GM21367 (cell line): Measurements from ENCODE around the gene SBF1.
"Not testable (repeated sequence)": the region's sequence is repeated elsewhere in the genome, so short reads cannot be mapped to it uniquely, and the experiment has no call there.

Source experiments
- ATAC-seq: cut with Tn5 transposase; IDR thresholded peaks from one replicate; pipeline ENCODE4 v1.9.1; 2021; ENCODE audit not compliant: unreplicated experiment

SBF1 gene

DNA sequence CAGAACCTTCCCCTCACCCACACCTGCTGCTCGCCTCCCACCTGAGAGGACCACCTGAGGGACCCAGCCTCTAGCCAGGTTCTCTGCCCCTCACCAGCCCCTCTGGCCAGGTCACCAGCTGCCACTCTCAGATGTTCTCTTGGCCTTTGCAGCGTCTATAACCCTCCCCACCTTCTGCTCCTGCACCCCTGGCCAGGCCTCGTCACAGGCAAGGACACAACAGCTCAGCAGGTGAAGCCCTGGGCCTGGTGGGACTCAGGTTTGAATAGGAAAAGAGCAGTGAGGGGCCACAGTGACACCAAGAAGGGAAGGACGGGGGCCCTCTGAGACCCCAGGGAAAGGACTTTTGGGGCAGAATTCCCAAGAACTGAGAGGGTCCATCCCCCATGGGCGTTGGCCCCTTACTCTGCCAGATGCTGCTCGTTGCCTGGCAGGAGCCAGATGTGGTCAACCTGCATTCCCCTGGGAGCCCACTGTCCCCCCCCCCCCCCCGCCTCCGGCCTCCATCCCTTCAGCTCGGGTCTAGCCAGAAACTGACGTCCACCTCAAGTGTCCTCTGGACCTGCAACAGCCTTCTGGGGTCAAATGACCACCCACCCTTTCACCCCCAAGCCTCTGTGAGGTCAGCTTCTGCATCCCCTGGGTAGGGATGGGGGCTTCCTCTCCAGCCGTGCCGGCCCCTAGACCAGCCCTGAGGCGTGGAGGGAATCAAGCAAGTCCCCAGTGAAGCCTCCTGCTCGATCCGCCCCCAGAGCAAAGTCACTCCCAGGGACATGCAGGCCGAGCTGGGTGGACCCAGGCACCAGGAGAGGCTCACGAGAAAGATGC lies 28.7 kb downstream of the SBF1 start:
- no peak for ATAC-seq

DNA sequence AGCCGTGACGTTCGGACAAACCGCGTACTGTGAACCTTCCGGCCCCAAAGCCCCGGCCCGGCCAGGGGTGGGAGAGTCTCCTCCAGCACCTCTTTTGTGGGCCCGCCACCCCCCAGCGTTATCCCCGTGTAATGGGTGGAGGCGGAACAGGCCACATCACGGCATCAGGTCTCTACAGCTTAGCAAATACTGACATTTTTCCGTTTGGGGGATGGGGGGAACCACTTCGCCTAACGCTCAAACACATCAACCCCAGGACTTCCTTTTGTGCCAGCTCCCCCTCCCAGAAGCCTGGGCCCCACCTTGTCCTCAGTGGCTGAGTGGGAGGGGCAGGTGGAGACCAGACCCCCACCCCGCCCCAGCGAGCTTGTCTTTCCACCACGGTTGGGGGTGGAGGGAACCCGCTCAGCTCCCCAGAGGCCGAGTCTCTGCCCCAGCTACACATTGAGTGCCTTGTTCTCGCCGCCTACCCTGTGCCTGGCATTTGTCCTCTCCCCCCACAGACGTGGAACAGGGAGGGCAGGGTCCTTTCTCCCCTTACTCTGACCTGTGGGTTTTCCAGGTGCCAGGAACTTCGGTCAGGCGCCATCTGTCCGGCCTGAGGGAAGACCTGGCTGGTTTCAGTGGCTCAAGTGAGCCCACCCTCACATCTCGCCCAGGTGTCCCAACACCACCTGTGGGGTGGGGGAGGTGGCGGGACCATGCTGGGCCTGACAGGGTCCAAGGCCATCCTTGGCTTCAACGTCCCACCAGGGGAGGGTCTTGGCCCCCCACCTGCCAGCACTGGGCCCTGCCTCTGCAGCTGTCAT lies 29.6 kb downstream of the SBF1 start:
- no peak for ATAC-seq

DNA sequence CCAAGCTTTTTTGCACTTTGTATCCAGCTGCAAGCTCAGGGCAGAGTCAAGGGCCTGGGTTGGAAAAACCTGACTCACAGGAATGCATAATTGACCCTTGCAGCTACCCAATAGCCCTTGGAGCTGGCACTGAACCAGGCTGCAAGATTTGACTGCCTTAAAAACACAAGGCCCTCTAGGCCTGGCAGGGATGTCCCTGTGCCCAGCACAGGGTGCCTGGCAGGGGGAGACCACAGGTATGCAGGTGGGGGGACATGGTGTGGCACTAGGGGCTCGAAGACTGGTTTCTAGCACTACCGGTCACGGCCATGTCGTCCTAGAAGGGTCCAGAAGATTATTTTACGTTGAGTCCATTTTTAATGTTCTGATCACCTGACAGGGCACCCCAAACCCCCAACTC lies 30.2 kb downstream of the SBF1 start:
- no peak for ATAC-seq

GRCh38 chr22:50443801-50444625 lies 30.8 kb downstream of the SBF1 start:
- ATAC-seq: no peak

- ATAC-seq: no peak
Measured at GRCh38 chr22:50443197-50443596, 31.6 kb downstream of the SBF1 start.

- ATAC-seq: no peak
Measured at GRCh38 chr22:50441428-50441993, 33.3 kb downstream of the SBF1 start.

- no peak for ATAC-seq
Measured at GRCh38 chr22:50440544-50441249, 34.1 kb downstream of the SBF1 start.

- no peak for ATAC-seq
Measured at GRCh38 chr22:50439871-50440331, 34.9 kb downstream of the SBF1 start.

GRCh38 chr22:50439314-50439870 lies 35.4 kb downstream of the SBF1 start:
- no peak for ATAC-seq

- no peak for ATAC-seq
Measured at GRCh38 chr22:50438305-50439275, 36.2 kb downstream of the SBF1 start.

GRCh38 chr22:50437511-50438304 lies 37.1 kb downstream of the SBF1 start:
- ATAC-seq: no peak

DNA sequence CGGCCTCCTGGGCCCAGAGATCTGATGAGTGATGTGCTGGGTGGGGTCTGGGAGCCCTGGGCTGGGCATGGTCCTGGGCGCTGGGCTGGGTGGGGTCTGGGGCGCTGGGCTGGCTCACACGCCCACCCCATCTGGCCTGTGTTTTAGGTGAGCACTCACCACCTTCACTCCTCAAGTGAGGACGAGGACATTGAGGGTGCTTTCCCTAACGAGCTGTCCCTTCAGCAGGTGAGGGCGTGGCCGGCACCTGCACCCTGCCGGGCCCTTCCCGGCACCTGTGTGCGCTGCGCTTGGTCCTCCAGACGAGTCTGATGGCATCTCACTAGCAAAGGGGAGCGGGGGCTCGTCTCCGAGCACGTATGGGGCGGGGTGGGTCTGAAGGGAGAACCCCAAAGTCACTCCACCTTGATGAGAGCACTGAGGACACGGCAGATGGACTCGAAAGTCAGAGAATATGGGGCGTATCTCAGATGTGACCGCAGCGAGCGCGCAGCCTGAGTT lies 37.9 kb downstream of the SBF1 start:
- ATAC-seq: no peak

- ATAC-seq: no peak
Measured at GRCh38 chr22:50436015-50436830, 38.6 kb downstream of the SBF1 start.

DNA sequence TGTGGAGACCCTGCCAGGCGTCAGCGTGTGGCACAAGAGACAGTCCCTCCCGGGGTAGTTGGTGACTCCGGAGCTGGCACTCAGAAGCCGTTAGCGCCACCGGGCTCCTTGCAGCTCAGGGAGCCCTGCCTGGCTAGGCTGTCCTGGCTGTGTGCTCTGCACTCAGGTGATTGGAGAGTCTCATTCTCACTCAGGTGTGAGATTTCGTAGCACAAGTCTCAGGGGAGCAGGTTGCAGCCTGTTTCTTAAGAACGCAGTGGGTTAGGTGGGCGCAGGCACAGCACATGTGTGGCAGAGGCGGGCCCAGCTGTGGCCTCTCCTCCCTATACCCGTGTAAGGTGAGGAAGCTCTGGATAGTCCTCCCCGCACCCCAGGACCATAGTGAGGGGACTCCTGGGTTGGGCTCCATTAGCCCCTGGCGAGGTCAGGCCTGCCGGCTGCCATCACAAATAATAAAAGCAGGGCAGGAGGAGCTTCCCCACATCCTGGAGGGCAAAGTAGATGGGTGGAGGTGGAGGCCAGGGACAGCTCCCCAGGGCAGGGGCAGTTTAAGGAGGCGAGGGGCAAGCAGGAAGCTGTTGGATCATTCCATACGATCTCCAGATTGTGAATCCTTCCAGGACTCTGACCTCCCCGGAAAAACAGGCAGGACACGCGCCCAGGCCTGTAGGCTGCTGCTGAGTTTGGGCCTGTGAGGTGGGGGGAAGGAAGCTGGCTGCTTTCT lies 39.4 kb downstream of the SBF1 start:
- no peak for ATAC-seq

DNA sequence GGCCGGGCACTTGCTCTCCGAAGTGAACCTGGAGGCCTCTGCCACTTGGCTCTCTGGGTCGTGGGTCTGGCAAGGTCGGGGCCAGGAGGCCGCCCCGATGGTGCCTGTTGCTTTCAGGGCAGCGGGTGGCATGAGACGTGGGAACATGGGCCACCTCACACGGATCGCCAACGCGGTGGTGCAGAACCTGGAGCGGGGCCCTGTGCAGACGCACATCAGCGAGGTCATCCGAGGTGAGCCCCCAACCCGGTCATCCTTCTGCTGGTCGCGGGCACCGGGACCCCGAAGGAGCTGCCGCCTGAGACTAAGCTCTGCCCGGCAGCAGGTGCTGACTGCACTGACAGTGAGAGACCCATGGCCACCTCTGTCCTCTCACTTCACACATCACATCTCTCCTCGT lies 40.0 kb downstream of the SBF1 start:
- ATAC-seq: no peak

- not testable (repeated sequence) for ATAC-seq
Measured at GRCh38 chr22:50432877-50433510, 41.8 kb downstream of the SBF1 start.
